ENCODE measurements around the gene LAMA5. TPM values are rescaled to one million over a fixed set of nuclear protein-coding genes. Genes with fewer than 3 reads are reported as not detected.

Gene LAMA5
- polyA plus RNA-seq, 3 donors, result 0.05 TPM; not detected in 2

DNA sequence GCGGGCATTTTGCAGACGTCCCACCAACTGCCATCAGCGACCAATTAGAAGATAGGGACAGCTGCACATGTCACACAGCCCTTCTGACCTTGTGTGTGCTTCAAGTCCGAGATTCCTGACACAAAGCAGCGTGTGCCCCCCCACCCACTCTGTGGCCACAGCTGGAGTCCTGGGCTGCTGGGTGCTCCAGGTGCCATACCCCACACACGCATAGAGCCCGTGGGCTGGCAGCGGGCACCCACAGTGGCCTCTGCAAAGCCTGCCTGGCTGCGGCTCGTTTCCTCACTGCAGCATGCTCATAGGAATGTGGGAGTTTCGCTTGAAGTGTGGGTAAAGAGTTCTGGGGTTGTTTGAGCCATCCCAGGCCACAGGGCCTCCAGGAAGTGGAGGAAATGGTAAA is 66.8 kb downstream of the LAMA5 start:
- H3K27me3 Mint-ChIP-seq (ENCODE audit: low read depth in 3 of 3), result peaks cover 0 to 3% (median 3%) of the 10 kb centered on the region in 3 donors
- WGBS (ENCODE audit: insufficient coverage), result 97% methylated on average over 11 of the region's 11 CpGs
- TF ChIP-seq, protein P1, sequence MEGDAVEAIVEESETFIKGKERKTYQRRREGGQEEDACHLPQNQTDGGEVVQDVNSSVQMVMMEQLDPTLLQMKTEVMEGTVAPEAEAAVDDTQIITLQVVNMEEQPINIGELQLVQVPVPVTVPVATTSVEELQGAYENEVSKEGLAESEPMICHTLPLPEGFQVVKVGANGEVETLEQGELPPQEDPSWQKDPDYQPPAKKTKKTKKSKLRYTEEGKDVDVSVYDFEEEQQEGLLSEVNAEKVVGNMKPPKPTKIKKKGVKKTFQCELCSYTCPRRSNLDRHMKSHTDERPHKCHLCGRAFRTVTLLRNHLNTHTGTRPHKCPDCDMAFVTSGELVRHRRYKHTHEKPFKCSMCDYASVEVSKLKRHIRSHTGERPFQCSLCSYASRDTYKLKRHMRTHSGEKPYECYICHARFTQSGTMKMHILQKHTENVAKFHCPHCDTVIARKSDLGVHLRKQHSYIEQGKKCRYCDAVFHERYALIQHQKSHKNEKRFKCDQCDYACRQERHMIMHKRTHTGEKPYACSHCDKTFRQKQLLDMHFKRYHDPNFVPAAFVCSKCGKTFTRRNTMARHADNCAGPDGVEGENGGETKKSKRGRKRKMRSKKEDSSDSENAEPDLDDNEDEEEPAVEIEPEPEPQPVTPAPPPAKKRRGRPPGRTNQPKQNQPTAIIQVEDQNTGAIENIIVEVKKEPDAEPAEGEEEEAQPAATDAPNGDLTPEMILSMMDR (IDR thresholded peaks at IDR 0.05), result no peak

DNA sequence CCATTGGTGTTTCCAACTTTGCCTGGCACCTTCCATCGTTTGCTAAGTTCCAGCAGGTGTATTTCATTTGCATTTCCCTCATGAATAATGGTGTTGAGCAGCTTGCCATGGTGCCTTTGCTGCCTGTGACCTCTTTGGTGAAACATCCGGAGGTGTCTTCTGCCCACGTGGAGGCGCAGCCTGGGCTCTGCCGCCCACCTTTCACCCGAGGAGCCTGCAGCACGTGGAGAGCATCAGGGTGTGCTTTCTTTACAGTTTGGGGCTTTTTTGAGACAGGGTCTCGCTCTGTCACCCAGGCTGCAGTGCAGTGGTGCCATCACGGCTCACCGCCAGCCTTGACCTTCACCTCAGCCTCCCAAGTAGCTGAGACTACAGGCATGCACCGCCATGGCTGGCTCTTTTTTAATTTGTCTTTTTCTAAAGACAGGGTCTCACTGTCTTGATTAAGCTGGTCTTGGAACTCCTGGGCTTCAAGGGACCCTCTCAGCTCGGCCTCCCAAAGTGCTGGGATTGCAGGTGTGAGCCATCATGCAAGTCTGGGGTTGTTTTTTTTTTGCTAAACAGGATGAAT is 67.4 kb downstream of the LAMA5 start:
- Histone ChIP-seq H3K27me3 (ENCODE audit: control insufficient read depth in 2 of 2, insufficient read depth in 2 of 2, low read length in 2 of 2) (no peaks in the 10 kb centered on the region), H3K9ac (ENCODE audit: insufficient read depth, low read length, poor library complexity, severe bottlenecking) (no peak overlapping the region), H3K79me2 (ENCODE audit: insufficient read depth, low read length) (peaks cover 19% of the 10 kb centered on the region), H3K4me1 (ENCODE audit: control insufficient read depth in 1 of 2, insufficient read depth in 2 of 2, low read length in 2 of 2) (peaks cover 13 to 17% of the 10 kb centered on the region in 2 donors), H4K20me1 (ENCODE audit: insufficient read depth, low read length) (peaks cover 14% of the 10 kb centered on the region), H2AFZ (ENCODE audit: insufficient read depth, low read depth, low read length, poor library complexity, severe bottlenecking) (no peak overlapping the region), H3K27ac (ENCODE audit: low read depth in 1 of 2, low read length in 2 of 2) (no peak overlapping the region), H3K4me2 (replicated peaks; ENCODE audit: extremely low read depth, low read length, poor library complexity, severe bottlenecking) (no peak overlapping the region), H3K36me3 (replicated peaks in 1 of 2; ENCODE audit: control insufficient read depth in 1 of 2, insufficient read depth in 2 of 2, low read length in 2 of 2) (peaks cover 20 to 28% of the 10 kb centered on the region in 2 donors), H3K4me3 (replicated peaks in 1 of 3; ENCODE audit: low read depth in 2 of 3, low read length in 3 of 3) (no peak overlapping the region), H3K9me3 (replicated peaks in 1 of 2; ENCODE audit: control insufficient read depth in 1 of 2, insufficient read depth in 1 of 2, low read length in 2 of 2) (no peaks in the 10 kb centered on the region)
- TF ChIP-seq, protein P1 (IDR thresholded peaks at IDR 0.05), result no peak
- intact Hi-C loops (cut with micrococcal nuclease), result loop anchor here (2.0 to 10.0 kb wide), 9 partner anchors 62 to 635 kb away; partner anchors contain the start of genes CABLES2 (in 1 of the 2), GID8 (in 1 of the 2), LSM14B (in 1 of the 2) and MTG2 (in 1 of the 2)
- peaks cover 21 to 37% of the 10 kb centered on the region in 2 donors for H3K36me3 Mint-ChIP-seq
- peaks cover 18% of the 10 kb centered on the region for H3K4me1 Mint-ChIP-seq
- peak overlapping the region in 1 of 7 donors; percentile 30 for H3K27ac Mint-ChIP-seq
- WGBS (ENCODE audit: insufficient coverage), result 91% methylated on average over 11 of the region's 12 CpGs
- H3K4me3 Mint-ChIP-seq, result no peak overlapping the region
- no peaks in the 10 kb centered on the region for H3K9me3 Mint-ChIP-seq
- H3K27me3 Mint-ChIP-seq (ENCODE audit: low read depth in 3 of 3), result peaks cover 0 to 3% (median 3%) of the 10 kb centered on the region in 3 donors
- DNase-seq, result no peak

More for the DNA sequence above, 66.8 kb downstream of the LAMA5 start:
- H3K27ac Mint-ChIP-seq, result peak overlapping the region in 1 of 7 donors; percentile 80
- peaks cover 22% of the 10 kb centered on the region for H3K4me1 Mint-ChIP-seq
- H2AFZ ChIP-seq (ENCODE audit: insufficient read depth, low read depth, low read length, poor library complexity, severe bottlenecking), result no peak overlapping the region
- peaks cover 19 to 37% of the 10 kb centered on the region in 2 donors for H3K36me3 Mint-ChIP-seq
- no peak for DNase-seq
- H3K36me3 ChIP-seq (replicated peaks in 1 of 2; ENCODE audit: control insufficient read depth in 1 of 2, insufficient read depth in 2 of 2, low read length in 2 of 2), result peaks cover 20 to 28% of the 10 kb centered on the region in 2 donors
- intact Hi-C loops (cut with micrococcal nuclease), result loop anchor here (2.0 to 10.0 kb wide), 9 partner anchors 63 to 634 kb away; partner anchors contain the start of genes CABLES2 (in 1 of the 2), GID8 (in 1 of the 2), LSM14B (in 1 of the 2) and MTG2 (in 1 of the 2)
- peaks cover 24% of the 10 kb centered on the region for H3K79me2 ChIP-seq (ENCODE audit: insufficient read depth, low read length)
- H3K4me2 ChIP-seq (replicated peaks; ENCODE audit: extremely low read depth, low read length, poor library complexity, severe bottlenecking), result no peak overlapping the region
- H3K9ac ChIP-seq (ENCODE audit: insufficient read depth, low read length, poor library complexity, severe bottlenecking), result no peak overlapping the region
- no peaks in the 10 kb centered on the region for H3K9me3 ChIP-seq (replicated peaks in 1 of 2; ENCODE audit: control insufficient read depth in 1 of 2, insufficient read depth in 1 of 2, low read length in 2 of 2)
- H3K4me3 ChIP-seq (replicated peaks in 1 of 3; ENCODE audit: low read depth in 2 of 3, low read length in 3 of 3), result no peak overlapping the region
- H3K9me3 Mint-ChIP-seq, result no peaks in the 10 kb centered on the region
- H3K4me1 ChIP-seq (ENCODE audit: control insufficient read depth in 1 of 2, insufficient read depth in 2 of 2, low read length in 2 of 2), result peaks cover 17 to 18% of the 10 kb centered on the region in 2 donors
- no peak overlapping the region for H3K27ac ChIP-seq (ENCODE audit: low read depth in 1 of 2, low read length in 2 of 2)
- no peak overlapping the region for H3K4me3 Mint-ChIP-seq
- no peaks in the 10 kb centered on the region for H3K27me3 ChIP-seq (ENCODE audit: control insufficient read depth in 2 of 2, insufficient read depth in 2 of 2, low read length in 2 of 2)
- H4K20me1 ChIP-seq (ENCODE audit: insufficient read depth, low read length), result peaks cover 20% of the 10 kb centered on the region
